Loucy (cell line): Measurements from ENCODE around the gene JADE2.

Experiments
- H2AFZ ChIP-seq: fragments of 200-600 bp; sonication (generic); 2 replicates; pipeline ENCODE4 v1.6.0; 2016; ENCODE audit warnings: antibody characterized with exemption, mild to moderate bottlenecking, low read length, moderate library complexity
- H3F3A ChIP-seq: fragments of 200-600 bp; 2 replicates; pipeline ENCODE4 v1.6.0; 2016; ENCODE audit warnings: antibody characterized with exemption, low read depth, mild to moderate bottlenecking
- H3K27me3 ChIP-seq: fragments of 200-600 bp; sonication (generic); 2 replicates; pipeline ENCODE4 v1.6.1; 2014; ENCODE audit warnings: low read length, mild to moderate bottlenecking; ENCODE audit not compliant: insufficient read depth, poor library complexity, severe bottlenecking
- H3K36me3 ChIP-seq: fragments of 200-600 bp; sonication (generic); 2 replicates; pipeline ENCODE4 v1.6.1; 2016; ENCODE audit warnings: low read length; ENCODE audit not compliant: insufficient read depth
- H3K4me1 ChIP-seq: fragments of 200-600 bp; sonication (generic); 2 replicates; pipeline ENCODE4 v1.5.1; 2014; ENCODE audit warnings: low read length, mild to moderate bottlenecking; ENCODE audit not compliant: insufficient read depth, poor library complexity, severe bottlenecking
- H3K4me2 ChIP-seq: fragments of 200-600 bp; sonication (generic); 2 replicates; pipeline ENCODE4 v1.6.0; 2014; ENCODE audit warnings: antibody characterized with exemption, low read length, low read depth, mild to moderate bottlenecking; ENCODE audit not compliant: poor library complexity, severe bottlenecking
- H3K4me3 ChIP-seq: fragments of 200-600 bp; sonication (generic); 2 replicates; pipeline ENCODE4 v1.5.1; 2014; ENCODE audit warnings: low read length, mild to moderate bottlenecking, mixed read lengths; ENCODE audit not compliant: poor library complexity, severe bottlenecking
- H3K79me2 ChIP-seq: fragments of 200-600 bp; sonication (generic); 2 replicates; pipeline ENCODE4 v1.6.1; 2014; ENCODE audit warnings: low read length; ENCODE audit not compliant: insufficient read depth
- H3K9ac ChIP-seq: fragments of 200-600 bp; sonication (generic); 2 replicates; pipeline ENCODE4 v1.6.0; 2014; ENCODE audit warnings: mild to moderate bottlenecking, low read depth, low read length, moderate library complexity; ENCODE audit not compliant: poor library complexity, severe bottlenecking
- H3K9me2 ChIP-seq: fragments of 200-600 bp; sonication (generic); replicated peaks from 2 replicates; pipeline ENCODE4 v1.6.1; 2016; ENCODE audit warnings: low read depth, low read length, mixed read lengths
- H3K9me3 ChIP-seq: fragments of 200-600 bp; sonication (generic); 2 replicates; pipeline ENCODE4 v1.6.1; 2014; ENCODE audit warnings: mild to moderate bottlenecking, antibody characterized with exemption, low read length, low read depth; ENCODE audit not compliant: insufficient read depth
- H4K20me1 ChIP-seq: fragments of 200-600 bp; sonication (generic); 2 replicates; pipeline ENCODE4 v1.6.0; 2014; ENCODE audit warnings: antibody characterized with exemption, low read length, mild to moderate bottlenecking; ENCODE audit not compliant: insufficient read depth, poor library complexity, severe bottlenecking
- EZH2phosphoT487 ChIP-seq: fragments of 200-600 bp; IDR thresholded peaks from 2 replicates; pipeline ENCODE4 v1.6.1; 2018; ENCODE audit warnings: antibody characterized with exemption, mild to moderate bottlenecking, moderate library complexity, borderline replicate concordance
- TF ChIP-seq, protein P1 (sequence below): fragments of 200-600 bp; sonication (generic); conservative IDR thresholded peaks from 2 replicates; pipeline ENCODE4 v1.5.1; 2014; ENCODE audit warnings: mild to moderate bottlenecking, antibody characterized with exemption, low read length

JADE2 gene

DNA sequence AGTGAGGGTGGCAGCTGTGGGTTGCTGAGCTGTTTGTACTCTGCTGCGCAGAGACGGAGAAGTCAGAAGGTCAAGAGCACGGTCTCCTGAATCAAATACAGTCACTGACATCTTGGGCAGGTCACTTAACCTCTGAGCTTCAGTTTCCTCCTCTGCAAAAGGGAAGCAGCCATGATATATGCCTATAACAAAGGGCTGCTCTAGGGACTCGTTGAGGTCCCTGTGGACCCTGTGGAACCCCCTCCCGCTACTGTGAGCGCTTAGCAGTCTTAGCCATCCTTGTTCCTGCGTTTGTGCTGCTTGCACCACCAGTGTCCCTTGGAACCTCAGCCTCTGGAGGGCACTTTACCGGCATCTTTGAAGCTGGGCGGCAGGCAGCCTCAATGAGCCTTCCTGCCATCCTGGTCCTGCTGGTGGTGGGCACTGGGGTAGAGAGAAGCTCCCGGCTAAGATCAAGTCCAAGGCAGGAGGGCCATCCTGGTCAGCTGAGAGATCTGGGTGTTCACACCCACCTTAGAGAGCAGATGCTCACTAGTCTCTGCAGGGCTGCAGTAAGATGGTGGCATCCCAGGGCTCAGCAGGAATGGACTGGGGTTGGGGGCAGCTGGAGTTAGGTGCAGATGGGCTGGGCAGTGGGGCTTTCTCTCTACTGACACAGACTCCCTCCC is 8.7 kb downstream of the JADE2 start:
- Histone ChIP-seq H3K9me2 (no peaks in the 10 kb centered on the region), H3K27me3 (no peaks in the 10 kb centered on the region), H3K4me3 (no peak overlapping the region), H3K4me2 (no peak overlapping the region), H3K9me3 (no peaks in the 10 kb centered on the region), H3K4me1 (peaks cover 47% of the 10 kb centered on the region), H3F3A (no peaks in the 10 kb centered on the region), H3K79me2 (peaks cover 62% of the 10 kb centered on the region), H2AFZ (no peak overlapping the region), H3K9ac (no peak overlapping the region), H4K20me1 (no peaks in the 10 kb centered on the region), H3K36me3 (peaks cover 11% of the 10 kb centered on the region; the same call in 1 of the 2 replicates)
- TF ChIP-seq EZH2phosphoT487 = no peak
- TF ChIP-seq, protein P1, sequence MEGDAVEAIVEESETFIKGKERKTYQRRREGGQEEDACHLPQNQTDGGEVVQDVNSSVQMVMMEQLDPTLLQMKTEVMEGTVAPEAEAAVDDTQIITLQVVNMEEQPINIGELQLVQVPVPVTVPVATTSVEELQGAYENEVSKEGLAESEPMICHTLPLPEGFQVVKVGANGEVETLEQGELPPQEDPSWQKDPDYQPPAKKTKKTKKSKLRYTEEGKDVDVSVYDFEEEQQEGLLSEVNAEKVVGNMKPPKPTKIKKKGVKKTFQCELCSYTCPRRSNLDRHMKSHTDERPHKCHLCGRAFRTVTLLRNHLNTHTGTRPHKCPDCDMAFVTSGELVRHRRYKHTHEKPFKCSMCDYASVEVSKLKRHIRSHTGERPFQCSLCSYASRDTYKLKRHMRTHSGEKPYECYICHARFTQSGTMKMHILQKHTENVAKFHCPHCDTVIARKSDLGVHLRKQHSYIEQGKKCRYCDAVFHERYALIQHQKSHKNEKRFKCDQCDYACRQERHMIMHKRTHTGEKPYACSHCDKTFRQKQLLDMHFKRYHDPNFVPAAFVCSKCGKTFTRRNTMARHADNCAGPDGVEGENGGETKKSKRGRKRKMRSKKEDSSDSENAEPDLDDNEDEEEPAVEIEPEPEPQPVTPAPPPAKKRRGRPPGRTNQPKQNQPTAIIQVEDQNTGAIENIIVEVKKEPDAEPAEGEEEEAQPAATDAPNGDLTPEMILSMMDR = no peak

DNA sequence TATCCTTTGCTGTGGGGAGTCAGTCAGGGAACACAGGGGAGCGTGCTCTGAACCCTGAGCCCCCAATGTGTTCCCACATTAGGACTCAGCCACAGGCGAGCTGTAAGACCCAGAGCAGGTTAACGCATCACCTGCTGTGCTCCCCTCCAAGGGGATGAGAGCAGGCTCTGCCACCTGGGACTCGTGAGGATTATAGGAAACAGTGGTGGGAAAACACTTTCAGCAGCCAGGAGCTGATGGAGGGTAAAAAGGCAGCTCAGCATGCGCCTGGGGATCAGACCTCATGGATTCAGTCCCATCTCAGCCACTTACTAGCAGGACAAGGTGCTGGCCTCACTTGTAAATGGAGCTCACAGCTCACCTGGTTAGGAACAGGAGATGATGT is 9.2 kb downstream of the JADE2 start:
- Histone ChIP-seq H3K9ac (no peak overlapping the region), H3K36me3 (peaks cover 11% of the 10 kb centered on the region; the same call in 1 of the 2 replicates), H3K4me1 (peaks cover 43% of the 10 kb centered on the region), H4K20me1 (no peaks in the 10 kb centered on the region), H3K9me3 (no peaks in the 10 kb centered on the region), H3K4me3 (no peak overlapping the region), H3K79me2 (peaks cover 56% of the 10 kb centered on the region), H3K9me2 (no peaks in the 10 kb centered on the region), H2AFZ (no peak overlapping the region), H3K27me3 (no peaks in the 10 kb centered on the region), H3K4me2 (no peak overlapping the region), H3F3A (no peaks in the 10 kb centered on the region)
- no peak for TF ChIP-seq EZH2phosphoT487
- TF ChIP-seq, protein P1 = no peak

DNA sequence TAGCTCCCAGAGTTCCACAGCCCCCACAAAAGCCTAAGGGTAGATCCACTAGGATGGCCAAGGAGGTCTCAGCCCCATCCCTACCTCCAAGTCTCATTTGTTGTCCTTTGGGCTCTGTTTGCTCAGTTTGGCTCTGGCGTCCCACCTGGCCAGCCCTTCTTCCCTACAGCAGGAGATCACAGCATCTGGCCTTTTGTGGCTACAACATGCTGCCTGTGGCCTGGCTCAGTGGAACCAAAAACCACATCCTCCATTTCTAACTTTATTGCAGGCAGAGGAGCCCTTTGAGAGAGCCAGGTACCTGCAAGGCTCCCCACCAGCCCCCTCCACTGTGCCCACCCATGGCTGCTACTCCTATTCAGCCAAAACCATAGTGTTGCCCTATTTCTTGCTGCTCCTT is 11.4 kb downstream of the JADE2 start:
- H3K9me3 ChIP-seq = no peaks in the 10 kb centered on the region
- H2AFZ ChIP-seq = no peak overlapping the region
- no peaks in the 10 kb centered on the region for H3K27me3 ChIP-seq
- peak overlapping the region; percentile 18 for H3K4me3 ChIP-seq
- H3K9me2 ChIP-seq = no peaks in the 10 kb centered on the region
- H3K79me2 ChIP-seq = peaks cover 45% of the 10 kb centered on the region
- H3K36me3 ChIP-seq = peaks cover 14% of the 10 kb centered on the region; the same call in 1 of the 2 replicates
- H4K20me1 ChIP-seq = no peaks in the 10 kb centered on the region
- TF ChIP-seq, protein P1 = no peak
- no peak for TF ChIP-seq EZH2phosphoT487
- H3K4me2 ChIP-seq = peak overlapping the region; percentile 50
- H3F3A ChIP-seq = no peaks in the 10 kb centered on the region
- H3K4me1 ChIP-seq = peaks cover 43% of the 10 kb centered on the region
- peak overlapping the region; percentile 55 for H3K9ac ChIP-seq
